K562 (cell line): ENCODE data around the gene PUM1. TPM values are rescaled to one million over a fixed set of nuclear protein-coding genes. Genes with fewer than 3 reads are reported as not detected.

Source experiments
- CREB3L1 ChIP-seq: fragments of 450-650 bp; IDR thresholded peaks from 2 replicates; pipeline ENCODE4 v1.6.1; 2014; ENCODE audit warnings: low read depth, mild to moderate bottlenecking, moderate library complexity, borderline replicate concordance
- CSDE1 ChIP-seq, 2 experiments: fragments of 450-650 bp; IDR thresholded peaks; 2 replicates each; pipeline ENCODE4 v1.6.1; 2016; ENCODE audit warnings: mild to moderate bottlenecking in 1 of 2
- CTBP1 ChIP-seq: fragments of 450-650 bp; IDR thresholded peaks from 2 replicates; pipeline ENCODE4 v1.6.1; 2016; ENCODE audit warnings: borderline replicate concordance
- CTCFL ChIP-seq: IDR thresholded peaks from 2 replicates; pipeline ENCODE4 v1.6.1; 2011; ENCODE audit warnings: borderline replicate concordance, low read depth, mild to moderate bottlenecking, moderate library complexity, low read length; ENCODE audit not compliant: insufficient read depth, poor library complexity, severe bottlenecking
- HDAC6 ChIP-seq: IDR thresholded peaks from 2 replicates; pipeline ENCODE4 v1.6.1; 2012; ENCODE audit warnings: low read depth, mild to moderate bottlenecking, control low read depth, inconsistent platforms, low read length, moderate library complexity
- KDM4B ChIP-seq, 2 experiments: fragments of 450-650 bp in 1 of 2; sonication (generic) in 1 of 2; IDR thresholded peaks; 2 replicates each; pipeline ENCODE4 v1.6.1; 2016 to 2017; ENCODE audit warnings: borderline replicate concordance in 2 of 2, antibody characterized with exemption in 1 of 2, low read depth in 1 of 2, mild to moderate bottlenecking in 1 of 2
- MECOM ChIP-seq: fragments of 250-450 bp; sonication (Bioruptor Pico); IDR thresholded peaks from 2 replicates; pipeline ENCODE4 v1.8.0; 2022; ENCODE audit warnings: inconsistent platforms
- MEF2A ChIP-seq: IDR thresholded peaks from 2 replicates; pipeline ENCODE4 v1.6.1; 2011; ENCODE audit warnings: low read depth, mild to moderate bottlenecking, low read length, moderate library complexity; ENCODE audit not compliant: control insufficient read depth
- MTA3 ChIP-seq: fragments of 450-650 bp; formaldehyde crosslinking; IDR thresholded peaks from 2 replicates; pipeline ENCODE4 v1.6.1; 2017; ENCODE audit warnings: mild to moderate bottlenecking, borderline replicate concordance
- MTF1 ChIP-seq: fragments of 250-450 bp; sonication (Bioruptor Pico); IDR thresholded peaks from 2 replicates; pipeline ENCODE4 v1.9.0; 2021; ENCODE audit warnings: moderate library complexity, mild to moderate bottlenecking, inconsistent platforms, borderline replicate concordance
- NEUROD1 ChIP-seq: fragments of 150-350 bp; IDR thresholded peaks from 2 replicates; pipeline ENCODE4 v1.6.1; 2014; ENCODE audit warnings: borderline replicate concordance, low read length, low read depth; ENCODE audit not compliant: partially characterized antibody
- RAD51 ChIP-seq: fragments of 450-650 bp; IDR thresholded peaks from 2 replicates; pipeline ENCODE4 v1.7.1; 2016; ENCODE audit warnings: low read depth, mild to moderate bottlenecking, borderline replicate concordance
- SMARCA4 ChIP-seq: fragments of 450-650 bp; IDR thresholded peaks from 2 replicates; pipeline ENCODE4 v1.6.1; 2016
- STAG1 ChIP-seq: sonication (generic); formaldehyde crosslinking; IDR thresholded peaks from 2 replicates; pipeline ENCODE4 v1.5.0; 2020; ENCODE audit warnings: missing genetic modification reagents, borderline replicate concordance
- ZBTB17 ChIP-seq: fragments of 450-650 bp; formaldehyde crosslinking; IDR thresholded peaks from 2 replicates; pipeline ENCODE4 v1.4.0; 2020; ENCODE audit warnings: mild to moderate bottlenecking
- ZC3H8 ChIP-seq: fragments of 450-650 bp; IDR thresholded peaks from 2 replicates; pipeline ENCODE4 v1.6.1; 2017
- ZNF133 ChIP-seq: fragments of 250-450 bp; sonication (Bioruptor Pico); IDR thresholded peaks from 2 replicates; pipeline ENCODE4 v1.4.0; 2020; ENCODE audit warnings: mild to moderate bottlenecking
- ZNF197 ChIP-seq: fragments of 200-800 bp; sonication (Bioruptor generic); IDR thresholded peaks from 2 replicates; pipeline ENCODE4 v1.6.1; 2016; ENCODE audit warnings: low read depth, missing genetic modification characterization, missing compliant biosample characterization
- ZNF263 ChIP-seq: sonication (generic); formaldehyde crosslinking; IDR thresholded peaks from 2 replicates; pipeline ENCODE4 v1.8.0; 2022; ENCODE audit warnings: mild to moderate bottlenecking, missing genetic modification reagents, borderline replicate concordance
- ZNF644 ChIP-seq: fragments of 200-800 bp; sonication (Bioruptor generic); IDR thresholded peaks from 2 replicates; pipeline ENCODE4 v1.6.1; 2016; ENCODE audit warnings: low read depth, missing genetic modification characterization, missing compliant biosample characterization
- ZNF764 ChIP-seq: fragments of 250-450 bp; sonication (Bioruptor Pico); IDR thresholded peaks from 2 replicates; pipeline ENCODE4 v1.4.0; 2020; ENCODE audit warnings: low read depth, mild to moderate bottlenecking, moderate library complexity
- polyA plus RNA-seq, 8 experiments: library from polyadenylated mRNA; depleted of rRNA in 4 of 8; stranded (reverse) in 5 of 8; unstranded in 3 of 8; fragments of >200 nt; fragmentation: Nextera tagmentation in 2 of 8; fragmentation: Illumina TruSeq in 1 of 8; extraction: Ambion mirVana in 2 of 8; extraction: Trizol in 1 of 8; gene quantifications; 2 replicates each; pipeline versions ENCODE4 v1.2.1 to v1.2.3, GENCODE V29; 2011 to 2014; ENCODE audit warnings: inconsistent platforms in 1 of 8, missing spikeins in 1 of 8
- total RNA-seq, 7 experiments: library from RNA; depleted of rRNA in 6 of 7; stranded (reverse); fragments of >200 nt in 6 of 7; fragmentation: Illumina TruSeq in 2 of 7; extraction: Trizol in 2 of 7; gene quantifications; 2 replicates each; pipeline versions ENCODE4 v1.2.1 to v1.2.3, GENCODE V29; 2011 to 2021; ENCODE audit warnings: low replicate concordance in 1 of 7
- TF ChIP-seq, protein P1 (sequence below), 3 experiments: IDR thresholded peaks in 2 of 3; conservative IDR thresholded peaks in 1 of 3; 2 replicates each; pipeline ENCODE4 v1.5.1; 2011 to 2012; ENCODE audit warnings: low read length in 3 of 3, mild to moderate bottlenecking in 3 of 3, control low read depth in 2 of 3, improper control_type of control experiment in 1 of 3, inconsistent platforms in 1 of 3, low read depth in 1 of 3, mixed read lengths in 1 of 3, moderate library complexity in 1 of 3; ENCODE audit not compliant: insufficient read depth in 2 of 3

The PUM1 gene
- total and polyA plus RNA-seq, 9 of the 15 experiments (the other 6 are each of a cell fraction or from before 2014, with no cell fraction given): 37.7 to 104 (median 55.7) TPM

DNA sequence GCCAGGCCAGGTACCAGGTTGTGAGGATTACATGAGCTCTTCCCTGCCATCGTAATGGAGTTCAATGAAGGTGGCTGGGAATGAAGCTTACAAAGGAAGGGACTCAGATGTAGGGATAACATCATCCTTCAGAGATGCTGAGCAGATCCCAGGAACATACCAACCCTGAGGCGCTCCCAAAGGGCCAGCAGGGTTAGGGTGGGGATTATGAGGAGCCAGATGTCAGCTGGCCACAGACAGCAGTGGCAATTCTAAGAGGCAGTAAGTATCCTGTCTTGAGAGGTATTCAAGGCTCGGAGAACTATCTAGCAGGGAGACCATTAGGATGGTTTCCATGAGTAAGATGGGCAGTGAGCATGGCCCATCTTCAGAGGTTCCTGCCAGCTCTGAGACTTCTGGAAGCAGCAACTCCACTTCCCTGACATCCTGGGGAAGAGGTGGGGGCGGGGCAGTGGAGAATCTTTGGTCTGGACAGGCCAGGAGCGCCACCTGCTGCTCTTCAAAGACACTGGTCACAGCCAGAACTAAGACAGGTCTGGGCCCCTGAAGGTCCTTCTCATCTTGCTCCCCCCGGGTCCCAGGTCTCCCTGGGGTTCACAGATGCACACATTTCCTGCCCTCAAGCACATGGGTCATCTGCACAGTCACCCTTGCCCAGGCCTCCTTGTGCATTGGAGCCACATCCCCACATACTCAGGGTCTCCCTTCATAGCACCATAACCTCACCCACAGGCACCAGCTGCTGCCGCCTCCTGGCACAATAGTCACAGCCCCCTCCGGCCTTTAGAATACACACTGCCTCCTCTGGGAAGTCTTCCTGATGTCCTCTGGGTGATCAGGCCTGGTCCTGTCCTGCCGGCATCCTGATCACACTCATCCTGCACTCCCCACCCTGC is 154.2 kb downstream of the PUM1 start (continued):
- no peak for TF ChIP-seq MEF2A
- no peak for TF ChIP-seq SMARCA4
- no peak for TF ChIP-seq CSDE1 (IDR thresholded peaks at IDR 0.05)
- TF ChIP-seq STAG1 (CRISPR knock-in tag): peak; percentile 87
- no peak for TF ChIP-seq ZC3H8
- TF ChIP-seq MTF1 (CRISPR knock-in tag): no peak
- no peak for TF ChIP-seq ZNF764 (CRISPR knock-in tag)
- TF ChIP-seq ZNF197 (CRISPR knock-in tag): 0 out of 2 replicates have a peak, but pooled peaks have one; percentile 34
- 0 out of 2 replicates have a peak, but pooled peaks have one; percentile 32 for TF ChIP-seq ZBTB17 (CRISPR knock-in tag)
- no peak for TF ChIP-seq ZNF644 (tag)
- no peak for TF ChIP-seq CTCFL
- 0 out of 2 replicates have a peak, but pooled peaks have one; percentile 29 for TF ChIP-seq RAD51
- 0 out of 2 replicates have a peak, but pooled peaks have one; percentile 48 for TF ChIP-seq ZNF263 (CRISPR knock-in tag)
- TF ChIP-seq MTA3: 0 out of 2 replicates have a peak, but pooled peaks have one; percentile 61
- peak; percentile 43 for TF ChIP-seq NEUROD1
- peak; percentile 8; the same call in 1 of the 2 replicates for TF ChIP-seq CREB3L1
- TF ChIP-seq ZNF133 (CRISPR knock-in tag): no peak
- TF ChIP-seq CTBP1: peak; percentile 77
- TF ChIP-seq MECOM (CRISPR knock-in tag): no peak
- TF ChIP-seq HDAC6: no peak
- TF ChIP-seq, protein P1, sequence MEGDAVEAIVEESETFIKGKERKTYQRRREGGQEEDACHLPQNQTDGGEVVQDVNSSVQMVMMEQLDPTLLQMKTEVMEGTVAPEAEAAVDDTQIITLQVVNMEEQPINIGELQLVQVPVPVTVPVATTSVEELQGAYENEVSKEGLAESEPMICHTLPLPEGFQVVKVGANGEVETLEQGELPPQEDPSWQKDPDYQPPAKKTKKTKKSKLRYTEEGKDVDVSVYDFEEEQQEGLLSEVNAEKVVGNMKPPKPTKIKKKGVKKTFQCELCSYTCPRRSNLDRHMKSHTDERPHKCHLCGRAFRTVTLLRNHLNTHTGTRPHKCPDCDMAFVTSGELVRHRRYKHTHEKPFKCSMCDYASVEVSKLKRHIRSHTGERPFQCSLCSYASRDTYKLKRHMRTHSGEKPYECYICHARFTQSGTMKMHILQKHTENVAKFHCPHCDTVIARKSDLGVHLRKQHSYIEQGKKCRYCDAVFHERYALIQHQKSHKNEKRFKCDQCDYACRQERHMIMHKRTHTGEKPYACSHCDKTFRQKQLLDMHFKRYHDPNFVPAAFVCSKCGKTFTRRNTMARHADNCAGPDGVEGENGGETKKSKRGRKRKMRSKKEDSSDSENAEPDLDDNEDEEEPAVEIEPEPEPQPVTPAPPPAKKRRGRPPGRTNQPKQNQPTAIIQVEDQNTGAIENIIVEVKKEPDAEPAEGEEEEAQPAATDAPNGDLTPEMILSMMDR (IDR thresholded peaks at IDR 0.05 in 2 of 3, conservative IDR thresholded peaks at IDR 0.05 in 1 of 3; ENCODE audit: insufficient read depth in 2 of 3, low read depth in 1 of 3, low read length in 3 of 3): peak; percentile 96 to 97 (median 96)
- no peak; a peak in 1 of 4 replicates for TF ChIP-seq KDM4B (IDR thresholded peaks at IDR 0.05; ENCODE audit: borderline replicate concordance in 2 of 2, low read depth in 1 of 2)
